Testis (tissue), 3 donors: ENCODE measurements around the gene UNC5B. TPM values are rescaled to one million over a fixed set of nuclear protein-coding genes. Genes with fewer than 3 reads are reported as not detected.

ENCODE experiments used
- DNase-seq: peaks from one replicate; pipeline ENCODE4 v3.0.0-alpha.2; 2019
- H3K27ac ChIP-seq, 2 donors: fragments of 200-600 bp; sonication (generic); one replicate each; pipeline ENCODE4 v1.5.1; 2019
- H3K27me3 ChIP-seq: fragments of 200-600 bp; sonication (generic); one replicate; pipeline ENCODE4 v1.5.1; 2019
- H3K36me3 ChIP-seq: fragments of 200-600 bp; sonication (generic); one replicate; pipeline ENCODE4 v1.5.1; 2017; ENCODE audit warnings: low read depth; ENCODE audit errors: missing control alignments
- H3K4me1 ChIP-seq: fragments of 200-600 bp; sonication (generic); one replicate; pipeline ENCODE4 v1.5.1; 2019
- H3K4me3 ChIP-seq, 2 donors: fragments of 200-600 bp; sonication (generic); one replicate each; pipeline ENCODE4 v1.5.1; 2017 to 2019
- H3K9me3 ChIP-seq: fragments of 200-600 bp; sonication (generic); one replicate; pipeline ENCODE4 v1.5.1; 2017
- POLR2A ChIP-seq: fragments of 450-650 bp; IDR thresholded peaks from one replicate; pipeline ENCODE4 v1.6.1; 2017; ENCODE audit warnings: antibody characterized with exemption, mild to moderate bottlenecking, moderate library complexity
- WGBS, 2 donors: methylation state at CpG; one replicate each; pipeline ENCODE4 v1.1.5; 2018; 5-methylcytosine and 5-hydroxymethylcytosine counted together
- intact Hi-C: fragments of 100-400 bp; cut with DNase I; formaldehyde crosslinking; loops from one replicate; pipeline ENCODE4 v1.15.1; 2023; ENCODE audit warnings: low total_unique reads
- polyA plus RNA-seq: library from polyadenylated mRNA; stranded (reverse); fragments of 350-450 nt; fragmentation: Illumina TruSeq; extraction: RNeasy Lipid Tissue Mini Kit (QIAGEN cat#74804); gene quantifications from one replicate; pipeline ENCODE4 v1.2.3, GENCODE V29; 2014; ENCODE audit warnings: low read depth, low replicate concordance; ENCODE audit not compliant: insufficient read depth
- total RNA-seq, 2 donors: library from RNA; depleted of rRNA; stranded (reverse); fragments of >200 nt; gene quantifications; one replicate each; pipeline ENCODE4 v1.2.3, GENCODE V29; 2016
- TF ChIP-seq, protein P1 (sequence below), 3 experiments: fragments of 450-650 bp in 2 of 3; fragments of 200-600 bp in 1 of 3; sonication (generic) in 1 of 3; IDR thresholded peaks; one replicate each; pipeline ENCODE4 v1.5.1; 2016 to 2019; ENCODE audit warnings: antibody characterized with exemption in 3 of 3, mild to moderate bottlenecking in 2 of 3, moderate library complexity in 1 of 3

The UNC5B gene
- total and polyA plus RNA-seq, 3 donors from 2014 or later: 14.8 to 44.4 (median 24.4) TPM

GRCh38 chr10:71320592-71320991, 108.2 kb downstream of the UNC5B start:
- Histone ChIP-seq H3K36me3 (no peaks in the 10 kb centered on the region), H3K4me3 (no peak overlapping the region), H3K27ac (no peak overlapping the region), H3K4me1 (peaks cover 16% of the 10 kb centered on the region), H3K9me3 (no peaks in the 10 kb centered on the region), H3K27me3 (no peaks in the 10 kb centered on the region)
- TF ChIP-seq, protein P1, sequence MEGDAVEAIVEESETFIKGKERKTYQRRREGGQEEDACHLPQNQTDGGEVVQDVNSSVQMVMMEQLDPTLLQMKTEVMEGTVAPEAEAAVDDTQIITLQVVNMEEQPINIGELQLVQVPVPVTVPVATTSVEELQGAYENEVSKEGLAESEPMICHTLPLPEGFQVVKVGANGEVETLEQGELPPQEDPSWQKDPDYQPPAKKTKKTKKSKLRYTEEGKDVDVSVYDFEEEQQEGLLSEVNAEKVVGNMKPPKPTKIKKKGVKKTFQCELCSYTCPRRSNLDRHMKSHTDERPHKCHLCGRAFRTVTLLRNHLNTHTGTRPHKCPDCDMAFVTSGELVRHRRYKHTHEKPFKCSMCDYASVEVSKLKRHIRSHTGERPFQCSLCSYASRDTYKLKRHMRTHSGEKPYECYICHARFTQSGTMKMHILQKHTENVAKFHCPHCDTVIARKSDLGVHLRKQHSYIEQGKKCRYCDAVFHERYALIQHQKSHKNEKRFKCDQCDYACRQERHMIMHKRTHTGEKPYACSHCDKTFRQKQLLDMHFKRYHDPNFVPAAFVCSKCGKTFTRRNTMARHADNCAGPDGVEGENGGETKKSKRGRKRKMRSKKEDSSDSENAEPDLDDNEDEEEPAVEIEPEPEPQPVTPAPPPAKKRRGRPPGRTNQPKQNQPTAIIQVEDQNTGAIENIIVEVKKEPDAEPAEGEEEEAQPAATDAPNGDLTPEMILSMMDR (IDR thresholded peaks at IDR 0.05): no peak
- TF ChIP-seq POLR2A: no peak
- intact Hi-C loops: no loop called here
- DNase-seq: no peak
- 93 to 95% methylated on average over 3 to 5 of the region's 5 CpGs for WGBS, 2 donors

DNA sequence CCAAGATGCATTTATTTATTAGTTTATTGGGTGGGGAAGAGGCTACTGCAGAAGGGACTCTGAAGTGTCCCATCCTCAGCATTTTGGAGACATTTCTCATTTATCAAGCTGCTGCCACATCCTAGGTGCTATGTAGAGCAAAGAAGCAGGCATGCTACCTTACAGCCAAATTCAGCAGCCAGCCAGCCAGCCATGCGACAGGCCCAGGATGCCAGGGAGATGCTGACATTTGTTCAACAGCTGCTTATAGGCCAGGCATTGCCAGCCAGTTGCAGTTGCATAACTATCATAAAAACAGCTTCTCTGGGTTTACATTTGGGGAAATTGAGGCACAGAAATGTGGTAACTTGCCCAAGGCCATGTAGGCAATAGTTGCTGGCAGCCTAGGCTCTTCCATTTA, 109.0 kb downstream of the UNC5B start:
- no peaks in the 10 kb centered on the region for H3K36me3 ChIP-seq
- H3K27ac ChIP-seq: no peak overlapping the region
- DNase-seq: no peak
- intact Hi-C loops: no loop called here
- H3K27me3 ChIP-seq: no peaks in the 10 kb centered on the region
- peaks cover 16% of the 10 kb centered on the region for H3K4me1 ChIP-seq
- H3K9me3 ChIP-seq: no peaks in the 10 kb centered on the region
- TF ChIP-seq, protein P1 (IDR thresholded peaks at IDR 0.05): no peak
- no peak for TF ChIP-seq POLR2A
- 100% methylated on average over 1 of the region's 1 CpG for WGBS, 2 donors
- H3K4me3 ChIP-seq: no peak overlapping the region

DNA sequence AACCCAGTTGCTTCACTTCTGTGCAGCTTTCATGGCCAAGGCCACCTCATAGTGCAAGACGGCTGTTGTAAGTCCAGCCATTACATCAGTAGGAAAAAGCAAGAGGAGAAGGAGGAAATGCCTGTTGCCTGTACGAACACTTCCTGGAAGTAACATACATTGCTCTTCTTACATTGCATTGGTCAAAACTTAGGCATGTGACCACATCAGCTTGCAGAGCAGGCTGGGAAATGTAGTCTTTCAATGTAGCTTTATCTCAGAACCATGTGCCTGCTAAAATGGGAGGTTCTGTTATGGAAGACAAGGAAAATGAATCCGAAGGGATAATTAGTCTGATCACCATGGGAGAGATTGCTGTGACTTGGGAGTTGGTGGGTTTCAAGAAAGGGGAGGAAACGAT, 111.0 kb downstream of the UNC5B start:
- Histone ChIP-seq H3K27me3 (no peaks in the 10 kb centered on the region), H3K4me3 (no peak overlapping the region), H3K36me3 (no peaks in the 10 kb centered on the region), H3K4me1 (peaks cover 16% of the 10 kb centered on the region), H3K27ac (no peak overlapping the region), H3K9me3 (no peaks in the 10 kb centered on the region)
- TF ChIP-seq POLR2A: no peak
- TF ChIP-seq, protein P1 (IDR thresholded peaks at IDR 0.05): no peak
- DNase-seq: no peak
- intact Hi-C loops: no loop called here
- 88 to 96% methylated on average over 4 of the region's 4 CpGs for WGBS, 2 donors

DNA sequence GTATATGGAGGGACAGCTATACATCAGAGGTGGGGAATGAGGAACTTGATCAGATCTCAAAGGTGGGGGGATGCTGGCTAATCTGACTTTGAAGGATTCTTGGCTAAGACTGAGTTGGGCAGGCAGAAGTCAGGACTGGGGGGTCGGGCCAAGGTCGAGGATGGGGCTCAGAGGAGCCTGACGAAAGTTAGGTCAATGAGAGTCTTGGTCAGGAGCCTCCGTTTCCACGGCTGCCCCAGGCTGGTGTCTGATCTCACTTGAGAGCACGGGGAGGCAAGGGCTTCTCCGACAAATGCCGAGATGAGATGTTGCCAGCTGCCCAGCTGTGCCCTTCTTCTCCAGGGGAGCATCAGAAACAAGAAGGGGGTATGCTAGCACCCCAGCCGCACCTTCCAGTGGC, 112.4 kb downstream of the UNC5B start:
- Histone ChIP-seq H3K4me1 (peaks cover 10% of the 10 kb centered on the region), H3K27me3 (no peaks in the 10 kb centered on the region), H3K4me3 (no peak overlapping the region), H3K36me3 (no peaks in the 10 kb centered on the region), H3K27ac (no peak overlapping the region), H3K9me3 (no peaks in the 10 kb centered on the region)
- DNase-seq: no peak
- 90 to 95% methylated on average over 9 of the region's 9 CpGs for WGBS, 2 donors
- intact Hi-C loops: no loop called here
- no peak for TF ChIP-seq POLR2A
- TF ChIP-seq, protein P1 (IDR thresholded peaks at IDR 0.05): no peak

GRCh38 chr10:71325267-71325666, 112.9 kb downstream of the UNC5B start:
- intact Hi-C loops: no loop called here
- DNase-seq: no peak
- Histone ChIP-seq H3K36me3 (no peaks in the 10 kb centered on the region), H3K27me3 (no peaks in the 10 kb centered on the region), H3K9me3 (no peaks in the 10 kb centered on the region), H3K27ac (no peak overlapping the region), H3K4me3 (no peak overlapping the region), H3K4me1 (peaks cover 5% of the 10 kb centered on the region)
- TF ChIP-seq, protein P1 (IDR thresholded peaks at IDR 0.05): no peak
- 93 to 98% methylated on average over 6 of the region's 6 CpGs for WGBS, 2 donors
